ENCODE data around the gene SPESP1.
"Not testable (repeated sequence)": the region's sequence is repeated elsewhere in the genome, so short reads cannot be mapped to it uniquely, and the experiment has no call there.

The SPESP1 gene

DNA sequence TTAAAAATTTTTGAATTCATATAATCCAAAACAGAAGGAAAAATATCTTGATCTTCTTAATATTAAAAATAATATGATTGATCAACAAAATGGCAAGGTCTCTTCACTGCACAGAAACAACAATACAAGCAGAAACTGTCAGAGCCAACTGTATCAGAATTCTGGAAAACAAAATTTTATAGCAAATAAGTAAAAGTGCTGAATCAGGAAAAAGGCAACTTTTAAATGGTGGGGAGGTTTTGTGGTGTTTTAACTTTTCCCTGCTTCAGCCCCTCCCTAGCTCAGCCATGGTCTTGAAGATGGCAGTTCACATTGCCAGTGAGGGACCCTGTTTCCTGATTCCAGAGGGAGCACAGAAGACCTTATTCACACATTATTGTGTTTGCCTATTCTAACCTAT is 37.6 kb downstream of the SPESP1 start:
- in situ Hi-C loops (cut with HindIII; ENCODE audit: low sequenced_read_pairs) = no loop called here
- TF ChIP-seq, protein P1, sequence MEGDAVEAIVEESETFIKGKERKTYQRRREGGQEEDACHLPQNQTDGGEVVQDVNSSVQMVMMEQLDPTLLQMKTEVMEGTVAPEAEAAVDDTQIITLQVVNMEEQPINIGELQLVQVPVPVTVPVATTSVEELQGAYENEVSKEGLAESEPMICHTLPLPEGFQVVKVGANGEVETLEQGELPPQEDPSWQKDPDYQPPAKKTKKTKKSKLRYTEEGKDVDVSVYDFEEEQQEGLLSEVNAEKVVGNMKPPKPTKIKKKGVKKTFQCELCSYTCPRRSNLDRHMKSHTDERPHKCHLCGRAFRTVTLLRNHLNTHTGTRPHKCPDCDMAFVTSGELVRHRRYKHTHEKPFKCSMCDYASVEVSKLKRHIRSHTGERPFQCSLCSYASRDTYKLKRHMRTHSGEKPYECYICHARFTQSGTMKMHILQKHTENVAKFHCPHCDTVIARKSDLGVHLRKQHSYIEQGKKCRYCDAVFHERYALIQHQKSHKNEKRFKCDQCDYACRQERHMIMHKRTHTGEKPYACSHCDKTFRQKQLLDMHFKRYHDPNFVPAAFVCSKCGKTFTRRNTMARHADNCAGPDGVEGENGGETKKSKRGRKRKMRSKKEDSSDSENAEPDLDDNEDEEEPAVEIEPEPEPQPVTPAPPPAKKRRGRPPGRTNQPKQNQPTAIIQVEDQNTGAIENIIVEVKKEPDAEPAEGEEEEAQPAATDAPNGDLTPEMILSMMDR (IDR thresholded peaks at IDR 0.05; ENCODE audit: low read depth, low read length, missing control alignments) = no peak
- DNase-seq (ENCODE audit: low read depth) = no peak
- no peak overlapping the region for H3K4me3 ChIP-seq (ENCODE audit: low read depth, low read length)

DNA sequence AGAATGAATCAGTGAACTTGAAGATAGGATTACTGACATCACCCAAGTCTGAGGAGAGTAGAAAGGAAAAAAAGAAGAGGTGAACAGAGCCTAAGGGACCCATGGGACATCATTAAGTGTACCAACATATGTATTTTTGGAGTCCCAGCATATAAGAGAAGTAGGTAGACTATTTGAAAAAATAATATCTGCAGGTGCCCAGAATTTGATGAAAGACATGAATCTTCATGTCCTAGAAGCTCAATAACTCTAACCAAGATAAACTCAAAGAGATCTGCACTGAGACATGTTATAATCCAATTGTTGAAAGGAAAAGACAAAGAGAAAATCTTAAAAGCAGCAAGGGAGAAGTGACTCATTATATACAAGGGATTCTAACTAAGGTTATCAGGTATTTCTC is 39.0 kb downstream of the SPESP1 start:
- DNase-seq (ENCODE audit: low read depth) = no peak
- no peak overlapping the region for H3K4me3 ChIP-seq (ENCODE audit: low read depth, low read length)
- TF ChIP-seq, protein P1 (IDR thresholded peaks at IDR 0.05; ENCODE audit: low read depth, low read length, missing control alignments) = no peak
- in situ Hi-C loops (cut with HindIII; ENCODE audit: low sequenced_read_pairs) = no loop called here

DNA sequence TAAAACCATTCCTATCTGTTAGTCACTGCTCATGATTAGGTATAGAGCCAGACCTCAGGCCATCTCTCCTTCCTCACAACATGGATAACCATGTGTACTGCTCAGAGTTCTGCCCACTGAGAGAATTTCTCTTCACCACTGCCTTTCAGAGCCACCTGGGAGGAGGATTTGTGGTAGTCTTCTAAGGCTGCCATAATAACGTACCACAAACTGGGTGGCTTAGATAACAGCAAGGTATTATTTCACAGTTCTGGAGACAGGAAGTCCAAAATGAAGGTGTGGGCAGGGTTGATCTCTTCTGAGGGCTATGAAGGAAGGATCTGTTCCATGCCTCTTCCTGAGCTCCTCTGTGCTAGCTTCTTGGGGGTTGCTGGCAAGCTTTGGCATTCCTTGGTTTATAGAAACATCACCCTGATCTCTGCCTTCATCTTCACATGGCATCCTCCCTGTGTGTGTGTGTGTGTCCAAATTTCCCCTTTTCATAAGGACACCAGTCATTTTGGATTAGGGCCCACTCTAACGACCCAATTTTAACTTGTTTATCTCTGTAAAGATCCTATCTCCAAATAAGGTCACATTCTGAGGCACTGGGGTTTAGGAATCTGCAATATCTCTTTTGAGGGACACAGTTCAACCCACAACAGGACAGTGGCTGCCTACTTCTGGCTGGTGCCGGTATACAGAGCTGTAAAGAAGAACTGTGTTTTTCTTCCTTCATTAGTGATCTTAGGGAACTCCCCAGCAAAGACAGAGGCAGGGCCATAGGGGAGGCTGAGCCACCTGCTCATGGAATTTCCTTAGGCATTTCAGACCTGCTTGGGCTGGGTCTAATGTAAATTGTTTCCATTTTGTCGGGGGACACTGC is 42.1 kb downstream of the SPESP1 start:
- no peak for DNase-seq (ENCODE audit: low read depth)
- in situ Hi-C loops (cut with HindIII; ENCODE audit: low sequenced_read_pairs) = no loop called here
- TF ChIP-seq, protein P1 (IDR thresholded peaks at IDR 0.05; ENCODE audit: low read depth, low read length, missing control alignments) = no peak
- H3K4me3 ChIP-seq (ENCODE audit: low read depth, low read length) = no peak overlapping the region

GRCh38 chr15:68975651-68976160 is 45.4 kb downstream of the SPESP1 start:
- in situ Hi-C loops (cut with HindIII; ENCODE audit: low sequenced_read_pairs); H3K4me3 ChIP-seq (ENCODE audit: low read depth, low read length): not testable (repeated sequence)

GRCh38 chr15:68977426-68977825 is 47.1 kb downstream of the SPESP1 start:
- in situ Hi-C loops (cut with HindIII; ENCODE audit: low sequenced_read_pairs); H3K4me3 ChIP-seq (ENCODE audit: low read depth, low read length); DNase-seq (ENCODE audit: low read depth): not testable (repeated sequence)

More at GRCh38 chr15:68975651-68976160, 45.4 kb downstream of the SPESP1 start:
- not testable (repeated sequence) for DNase-seq (ENCODE audit: low read depth)

DNA sequence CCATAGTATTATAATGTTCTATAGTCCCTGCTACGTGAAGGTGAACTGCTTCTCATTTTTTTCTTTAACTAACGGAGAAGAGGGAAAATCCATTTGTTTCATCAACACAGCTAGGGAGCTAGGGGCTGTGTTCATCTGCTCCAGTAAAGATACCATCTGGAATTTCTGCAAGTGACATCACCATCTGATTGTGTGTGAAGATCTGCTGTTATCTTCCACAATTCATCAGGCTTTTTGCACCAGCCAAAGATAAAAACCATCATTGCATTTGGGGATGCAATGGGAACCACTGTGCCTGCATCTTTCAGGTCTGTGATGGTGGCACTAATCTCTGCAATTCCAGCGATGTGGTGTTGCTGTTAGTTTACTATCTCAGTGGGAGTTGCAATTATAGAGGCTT is 48.7 kb downstream of the SPESP1 start:
- no peak for DNase-seq (ENCODE audit: low read depth)
- H3K4me3 ChIP-seq (ENCODE audit: low read depth, low read length) = no peak overlapping the region
- TF ChIP-seq, protein P1 (IDR thresholded peaks at IDR 0.05; ENCODE audit: low read depth, low read length, missing control alignments) = no peak
- in situ Hi-C loops (cut with HindIII; ENCODE audit: low sequenced_read_pairs) = no loop called here

GRCh38 chr15:68979816-68980215 is 49.5 kb downstream of the SPESP1 start:
- TF ChIP-seq, protein P1 (IDR thresholded peaks at IDR 0.05; ENCODE audit: low read depth, low read length, missing control alignments) = no peak
- H3K4me3 ChIP-seq (ENCODE audit: low read depth, low read length) = no peak overlapping the region
- in situ Hi-C loops (cut with HindIII; ENCODE audit: low sequenced_read_pairs) = no loop called here
- no peak for DNase-seq (ENCODE audit: low read depth)
